ENCODE data around the gene CDCA4. TPM values are rescaled to one million over a fixed set of nuclear protein-coding genes. Genes with fewer than 3 reads are reported as not detected.

Gene CDCA4
- total RNA-seq, 1 donor from 2014 or later = 29.7 TPM

DNA sequence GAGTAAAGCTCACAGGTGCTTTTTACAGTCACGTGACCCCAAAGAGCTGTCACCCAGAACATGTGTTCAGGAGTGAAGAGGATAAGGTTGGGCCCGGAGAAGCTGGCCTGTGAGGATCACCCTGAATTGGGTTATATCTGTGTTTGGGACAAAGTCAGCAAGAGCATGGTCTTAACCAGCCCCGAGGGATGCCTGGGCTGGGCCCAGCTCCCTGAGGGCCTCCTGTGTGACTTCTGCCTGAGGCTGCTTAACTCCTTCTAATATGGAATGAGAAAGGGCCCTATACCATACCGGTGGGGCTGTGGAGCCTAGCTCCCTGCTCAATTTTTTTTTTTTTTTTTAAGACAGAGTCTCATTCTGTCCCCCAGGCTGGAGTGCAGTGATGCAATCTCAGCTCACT is 2.5 kb downstream of the CDCA4 start:
- Mint-ChIP-seq H3K9me3 (no peaks in the 10 kb centered on the region), H3K4me3 (peak overlapping the region; percentile 96), H3K27ac (peak overlapping the region; percentile 90), H3K4me1 (ENCODE audit: unreplicated experiment) (peaks cover 55% of the 10 kb centered on the region), H3K27me3 (no peaks in the 10 kb centered on the region), H3K36me3 (peaks cover 11% of the 10 kb centered on the region)
- DNase-seq (ENCODE audit: extremely low spot score, unreplicated experiment) = no peak
- TF ChIP-seq, protein P1, sequence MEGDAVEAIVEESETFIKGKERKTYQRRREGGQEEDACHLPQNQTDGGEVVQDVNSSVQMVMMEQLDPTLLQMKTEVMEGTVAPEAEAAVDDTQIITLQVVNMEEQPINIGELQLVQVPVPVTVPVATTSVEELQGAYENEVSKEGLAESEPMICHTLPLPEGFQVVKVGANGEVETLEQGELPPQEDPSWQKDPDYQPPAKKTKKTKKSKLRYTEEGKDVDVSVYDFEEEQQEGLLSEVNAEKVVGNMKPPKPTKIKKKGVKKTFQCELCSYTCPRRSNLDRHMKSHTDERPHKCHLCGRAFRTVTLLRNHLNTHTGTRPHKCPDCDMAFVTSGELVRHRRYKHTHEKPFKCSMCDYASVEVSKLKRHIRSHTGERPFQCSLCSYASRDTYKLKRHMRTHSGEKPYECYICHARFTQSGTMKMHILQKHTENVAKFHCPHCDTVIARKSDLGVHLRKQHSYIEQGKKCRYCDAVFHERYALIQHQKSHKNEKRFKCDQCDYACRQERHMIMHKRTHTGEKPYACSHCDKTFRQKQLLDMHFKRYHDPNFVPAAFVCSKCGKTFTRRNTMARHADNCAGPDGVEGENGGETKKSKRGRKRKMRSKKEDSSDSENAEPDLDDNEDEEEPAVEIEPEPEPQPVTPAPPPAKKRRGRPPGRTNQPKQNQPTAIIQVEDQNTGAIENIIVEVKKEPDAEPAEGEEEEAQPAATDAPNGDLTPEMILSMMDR (conservative IDR thresholded peaks at IDR 0.05) = no peak

DNA sequence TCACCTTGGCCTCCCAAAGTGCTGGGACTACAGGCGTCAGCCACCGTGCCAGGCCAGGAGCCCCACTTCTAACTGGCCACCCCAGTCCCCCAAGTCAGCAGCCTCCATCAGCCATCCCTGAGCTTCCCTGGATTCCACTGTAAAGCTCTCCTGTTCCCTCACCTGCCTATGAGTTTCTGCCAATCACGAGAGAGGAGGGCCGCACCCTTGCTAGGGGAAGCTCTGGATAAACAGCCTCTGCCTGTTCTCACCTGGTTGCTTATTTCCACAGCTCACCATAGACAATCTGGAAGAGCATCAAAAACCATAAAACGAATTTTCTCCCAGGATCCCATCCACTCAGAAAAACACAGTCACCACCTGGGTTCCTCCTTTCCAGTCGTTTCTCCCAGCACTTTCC is 5.0 kb downstream of the CDCA4 start:
- TF ChIP-seq, protein P1 (conservative IDR thresholded peaks at IDR 0.05) = no peak
- H3K36me3 Mint-ChIP-seq = peaks cover 11% of the 10 kb centered on the region
- peaks cover 62% of the 10 kb centered on the region for H3K4me1 Mint-ChIP-seq (ENCODE audit: unreplicated experiment)
- H3K9me3 Mint-ChIP-seq = no peaks in the 10 kb centered on the region
- DNase-seq (ENCODE audit: extremely low spot score, unreplicated experiment) = no peak
- peak overlapping the region; percentile 67 for H3K4me3 Mint-ChIP-seq
- no peaks in the 10 kb centered on the region for H3K27me3 Mint-ChIP-seq
- H3K27ac Mint-ChIP-seq = peak overlapping the region; percentile 80

DNA sequence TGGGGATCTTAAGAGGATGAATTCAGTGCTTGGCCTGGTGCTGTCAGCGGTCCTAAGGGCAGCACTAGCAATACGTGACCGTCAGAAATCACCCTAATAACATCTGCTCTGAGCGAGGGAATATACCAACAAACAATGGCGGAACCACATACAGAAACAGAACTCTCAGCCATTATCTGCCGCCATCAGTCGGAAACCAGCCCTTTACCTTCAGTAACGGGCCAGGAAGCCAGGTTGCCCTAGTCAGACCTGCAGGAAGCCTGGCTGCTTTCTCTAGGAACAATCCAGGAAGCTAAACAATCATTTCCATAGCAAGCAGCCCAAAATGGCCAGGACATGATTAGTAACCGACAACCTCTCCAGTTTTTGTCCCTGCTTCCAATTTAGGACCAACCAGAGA is 5.6 kb downstream of the CDCA4 start:
- no peak for DNase-seq (ENCODE audit: extremely low spot score, unreplicated experiment)
- peaks cover 62% of the 10 kb centered on the region for H3K4me1 Mint-ChIP-seq (ENCODE audit: unreplicated experiment)
- TF ChIP-seq, protein P1 (conservative IDR thresholded peaks at IDR 0.05) = no peak
- no peak overlapping the region for H3K4me3 Mint-ChIP-seq
- no peaks in the 10 kb centered on the region for H3K27me3 Mint-ChIP-seq
- H3K27ac Mint-ChIP-seq = no peak overlapping the region
- no peaks in the 10 kb centered on the region for H3K9me3 Mint-ChIP-seq
- peaks cover 11% of the 10 kb centered on the region for H3K36me3 Mint-ChIP-seq

DNA sequence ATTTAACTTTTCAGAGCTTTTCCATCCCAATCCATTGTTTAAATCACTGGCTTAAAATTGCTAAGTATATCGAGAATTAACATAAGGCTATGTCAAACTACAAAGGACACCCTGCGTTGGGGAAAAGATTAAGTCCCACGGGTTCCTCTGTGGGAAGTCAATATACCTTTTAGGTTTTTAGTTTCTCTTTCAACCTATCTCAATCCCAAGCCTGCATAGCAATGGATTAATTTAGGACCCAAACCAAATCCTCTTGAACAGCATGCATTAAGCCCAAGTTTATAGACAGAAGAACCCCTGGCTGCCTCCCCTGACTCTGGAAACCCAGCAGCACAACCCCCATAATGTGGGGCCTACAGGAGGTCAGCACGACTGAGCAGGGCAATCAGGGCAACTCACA is 6.3 kb downstream of the CDCA4 start:
- Mint-ChIP-seq H3K9me3 (no peaks in the 10 kb centered on the region), H3K4me1 (ENCODE audit: unreplicated experiment) (peaks cover 59% of the 10 kb centered on the region), H3K27me3 (no peaks in the 10 kb centered on the region), H3K36me3 (peaks cover 11% of the 10 kb centered on the region), H3K4me3 (no peak overlapping the region), H3K27ac (no peak overlapping the region)
- TF ChIP-seq, protein P1 (conservative IDR thresholded peaks at IDR 0.05) = no peak
- no peak for DNase-seq (ENCODE audit: extremely low spot score, unreplicated experiment)

DNA sequence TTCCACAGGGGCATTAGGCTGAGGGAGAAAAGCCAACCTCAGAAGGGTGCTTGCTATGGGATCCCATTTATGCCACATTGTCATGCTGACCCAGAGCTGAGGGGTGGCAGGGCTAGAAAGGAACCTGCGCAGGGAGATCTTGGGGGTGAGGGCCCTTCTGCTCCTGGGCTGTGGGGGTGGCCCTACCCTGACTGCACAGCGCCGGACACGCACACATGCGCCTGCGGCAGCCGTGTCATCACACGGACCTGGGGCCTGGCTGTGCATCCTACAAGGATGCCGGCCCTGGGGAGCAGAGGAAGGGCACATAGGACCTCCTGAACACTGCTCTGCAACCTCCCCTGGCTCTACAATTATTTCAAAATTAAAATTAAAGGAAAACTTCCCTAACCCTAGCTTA is 6.9 kb downstream of the CDCA4 start:
- no peak overlapping the region for H3K4me3 Mint-ChIP-seq
- H3K27me3 Mint-ChIP-seq = no peaks in the 10 kb centered on the region
- H3K27ac Mint-ChIP-seq = no peak overlapping the region
- peaks cover 11% of the 10 kb centered on the region for H3K36me3 Mint-ChIP-seq
- TF ChIP-seq, protein P1 (conservative IDR thresholded peaks at IDR 0.05) = no peak
- peaks cover 53% of the 10 kb centered on the region for H3K4me1 Mint-ChIP-seq (ENCODE audit: unreplicated experiment)
- DNase-seq (ENCODE audit: extremely low spot score, unreplicated experiment) = no peak
- H3K9me3 Mint-ChIP-seq = no peaks in the 10 kb centered on the region
